ENCODE results near the gene SLC37A1.
"Not testable (repeated sequence)": the region's sequence is repeated elsewhere in the genome, so short reads cannot be mapped to it uniquely, and the experiment has no call there.

Gene SLC37A1

GRCh38 chr21:42469272-42469671 is 44.4 kb upstream of the SLC37A1 start:
- Histone ChIP-seq H2BK5ac (ENCODE audit: low read depth, low read length, poor library complexity, severe bottlenecking) (no peak overlapping the region), H3K23ac (ENCODE audit: low read length in 2 of 2) (no peak overlapping the region), H3K4me3 (ENCODE audit: insufficient read depth in 1 of 2, low read depth in 1 of 2, low read length in 2 of 2) (no peak overlapping the region), H2BK15ac (ENCODE audit: low read depth, poor library complexity, severe bottlenecking) (no peak overlapping the region), H3K4me1 (ENCODE audit: control insufficient read depth, insufficient read depth, low read depth, low read length) (peaks cover 22% of the 10 kb centered on the region), H3K36me3 (ENCODE audit: control insufficient read depth in 1 of 2, insufficient read depth in 2 of 2, low read depth in 1 of 2, low read length in 2 of 2) (peaks cover 0 to 2% of the 10 kb centered on the region in 2 experiments), H3K79me1 (replicated peaks; ENCODE audit: low read length, poor library complexity, severe bottlenecking) (no peaks in the 10 kb centered on the region), H2BK12ac (ENCODE audit: low read length in 2 of 2) (no peak overlapping the region), H3K4me2 (ENCODE audit: low read length, poor library complexity, severe bottlenecking) (no peak overlapping the region), H2BK120ac (ENCODE audit: low read depth, low read length) (no peak overlapping the region), H3K9ac (ENCODE audit: low read length) (no peak overlapping the region), H2AK5ac (ENCODE audit: low read length, severe bottlenecking) (no peak overlapping the region), H4K91ac (ENCODE audit: low read length) (no peak overlapping the region), H2AFZ (ENCODE audit: low read depth, low read length) (no peak overlapping the region), H4K8ac (ENCODE audit: low read length) (no peak overlapping the region), H3K27ac (ENCODE audit: low read length, poor library complexity, severe bottlenecking) (no peak overlapping the region), H3K14ac (ENCODE audit: low read length in 2 of 2) (no peak overlapping the region), H3K9me3 (ENCODE audit: control insufficient read depth, low read length) (no peaks in the 10 kb centered on the region), H3K18ac (ENCODE audit: low read depth in 1 of 2, low read length in 2 of 2) (no peak overlapping the region), H3K27me3 (ENCODE audit: control insufficient read depth in 1 of 2, insufficient read depth in 1 of 2, low read length in 2 of 2) (peaks cover 0 to 24% of the 10 kb centered on the region in 2 experiments), H3K4ac (ENCODE audit: low read depth in 1 of 2, low read length in 2 of 2) (no peak overlapping the region)
- WGBS = 73% methylated on average over 2 of the region's 2 CpGs
- DNase-seq = no peak

GRCh38 chr21:42469726-42470125 is 43.9 kb upstream of the SLC37A1 start:
- peaks cover 0 to 24% of the 10 kb centered on the region in 2 experiments for H3K27me3 ChIP-seq (ENCODE audit: control insufficient read depth in 1 of 2, insufficient read depth in 1 of 2, low read length in 2 of 2)
- H4K91ac ChIP-seq (ENCODE audit: low read length); H2BK12ac ChIP-seq (ENCODE audit: low read length in 2 of 2); H3K9me3 ChIP-seq (ENCODE audit: control insufficient read depth, low read length); H2BK120ac ChIP-seq (ENCODE audit: low read depth, low read length); H3K4me2 ChIP-seq (ENCODE audit: low read length, poor library complexity, severe bottlenecking); H2BK5ac ChIP-seq (ENCODE audit: low read depth, low read length, poor library complexity, severe bottlenecking); H2AK5ac ChIP-seq (ENCODE audit: low read length, severe bottlenecking); H3K79me1 ChIP-seq (replicated peaks; ENCODE audit: low read length, poor library complexity, severe bottlenecking); H3K4me3 ChIP-seq (ENCODE audit: insufficient read depth in 1 of 2, low read depth in 1 of 2, low read length in 2 of 2); H2AFZ ChIP-seq (ENCODE audit: low read depth, low read length); H3K4ac ChIP-seq (ENCODE audit: low read depth in 1 of 2, low read length in 2 of 2); H2BK15ac ChIP-seq (ENCODE audit: low read depth, poor library complexity, severe bottlenecking); DNase-seq; H4K8ac ChIP-seq (ENCODE audit: low read length); H3K18ac ChIP-seq (ENCODE audit: low read depth in 1 of 2, low read length in 2 of 2); H3K27ac ChIP-seq (ENCODE audit: low read length, poor library complexity, severe bottlenecking); H3K23ac ChIP-seq (ENCODE audit: low read length in 2 of 2); H3K9ac ChIP-seq (ENCODE audit: low read length); H3K14ac ChIP-seq (ENCODE audit: low read length in 2 of 2); H3K36me3 ChIP-seq (ENCODE audit: control insufficient read depth in 1 of 2, insufficient read depth in 2 of 2, low read depth in 1 of 2, low read length in 2 of 2): not testable (repeated sequence)
- peaks cover 23% of the 10 kb centered on the region for H3K4me1 ChIP-seq (ENCODE audit: control insufficient read depth, insufficient read depth, low read depth, low read length)
- 95% methylated on average over 4 of the region's 4 CpGs for WGBS

- H3K9ac ChIP-seq (ENCODE audit: low read length) = no peak overlapping the region
- no peaks in the 10 kb centered on the region for H3K79me1 ChIP-seq (replicated peaks; ENCODE audit: low read length, poor library complexity, severe bottlenecking)
- H2BK5ac ChIP-seq (ENCODE audit: low read depth, low read length, poor library complexity, severe bottlenecking) = no peak overlapping the region
- H4K8ac ChIP-seq (ENCODE audit: low read length) = no peak overlapping the region
- peaks cover 0 to 2% of the 10 kb centered on the region in 2 experiments for H3K36me3 ChIP-seq (ENCODE audit: control insufficient read depth in 1 of 2, insufficient read depth in 2 of 2, low read depth in 1 of 2, low read length in 2 of 2)
- 92% methylated on average over 9 of the region's 9 CpGs for WGBS
- no peak overlapping the region for H2AFZ ChIP-seq (ENCODE audit: low read depth, low read length)
- H3K4me2 ChIP-seq (ENCODE audit: low read length, poor library complexity, severe bottlenecking) = no peak overlapping the region
- no peak overlapping the region for H3K23ac ChIP-seq (ENCODE audit: low read length in 2 of 2)
- peaks cover 0 to 24% of the 10 kb centered on the region in 2 experiments for H3K27me3 ChIP-seq (ENCODE audit: control insufficient read depth in 1 of 2, insufficient read depth in 1 of 2, low read length in 2 of 2)
- H3K9me3 ChIP-seq (ENCODE audit: control insufficient read depth, low read length) = no peaks in the 10 kb centered on the region
- H4K91ac ChIP-seq (ENCODE audit: low read length) = no peak overlapping the region
- H2BK15ac ChIP-seq (ENCODE audit: low read depth, poor library complexity, severe bottlenecking) = no peak overlapping the region
- H2BK12ac ChIP-seq (ENCODE audit: low read length in 2 of 2) = no peak overlapping the region
- H2BK120ac ChIP-seq (ENCODE audit: low read depth, low read length) = no peak overlapping the region
- no peak overlapping the region for H3K18ac ChIP-seq (ENCODE audit: low read depth in 1 of 2, low read length in 2 of 2)
- H2AK5ac ChIP-seq (ENCODE audit: low read length, severe bottlenecking) = no peak overlapping the region
- no peak overlapping the region for H3K27ac ChIP-seq (ENCODE audit: low read length, poor library complexity, severe bottlenecking)
- H3K4me3 ChIP-seq (ENCODE audit: insufficient read depth in 1 of 2, low read depth in 1 of 2, low read length in 2 of 2) = no peak overlapping the region
- no peak for DNase-seq
- no peak overlapping the region for H3K14ac ChIP-seq (ENCODE audit: low read length in 2 of 2)
- peaks cover 28% of the 10 kb centered on the region for H3K4me1 ChIP-seq (ENCODE audit: control insufficient read depth, insufficient read depth, low read depth, low read length)
- H3K4ac ChIP-seq (ENCODE audit: low read depth in 1 of 2, low read length in 2 of 2) = no peak overlapping the region
Observed at GRCh38 chr21:42471206-42471605, 42.4 kb upstream of the SLC37A1 start.

- Histone ChIP-seq H3K14ac (ENCODE audit: low read length in 2 of 2) (no peak overlapping the region), H4K91ac (ENCODE audit: low read length) (no peak overlapping the region), H2BK15ac (ENCODE audit: low read depth, poor library complexity, severe bottlenecking) (no peak overlapping the region), H2BK5ac (ENCODE audit: low read depth, low read length, poor library complexity, severe bottlenecking) (no peak overlapping the region), H3K4me1 (ENCODE audit: control insufficient read depth, insufficient read depth, low read depth, low read length) (peaks cover 28% of the 10 kb centered on the region), H3K4me2 (ENCODE audit: low read length, poor library complexity, severe bottlenecking) (no peak overlapping the region), H4K8ac (ENCODE audit: low read length) (no peak overlapping the region), H2BK12ac (ENCODE audit: low read length in 2 of 2) (no peak overlapping the region), H3K27me3 (ENCODE audit: control insufficient read depth in 1 of 2, insufficient read depth in 1 of 2, low read length in 2 of 2) (peaks cover 0 to 24% of the 10 kb centered on the region in 2 experiments), H3K23ac (ENCODE audit: low read length in 2 of 2) (no peak overlapping the region), H2AFZ (ENCODE audit: low read depth, low read length) (no peak overlapping the region), H3K9ac (ENCODE audit: low read length) (no peak overlapping the region), H3K4me3 (ENCODE audit: insufficient read depth in 1 of 2, low read depth in 1 of 2, low read length in 2 of 2) (no peak overlapping the region), H3K18ac (ENCODE audit: low read depth in 1 of 2, low read length in 2 of 2) (no peak overlapping the region), H3K9me3 (ENCODE audit: control insufficient read depth, low read length) (no peaks in the 10 kb centered on the region), H3K27ac (ENCODE audit: low read length, poor library complexity, severe bottlenecking) (no peak overlapping the region), H2BK120ac (ENCODE audit: low read depth, low read length) (no peak overlapping the region), H2AK5ac (ENCODE audit: low read length, severe bottlenecking) (no peak overlapping the region), H3K4ac (ENCODE audit: low read depth in 1 of 2, low read length in 2 of 2) (no peak overlapping the region), H3K36me3 (ENCODE audit: control insufficient read depth in 1 of 2, insufficient read depth in 2 of 2, low read depth in 1 of 2, low read length in 2 of 2) (peaks cover 0 to 2% of the 10 kb centered on the region in 2 experiments), H3K79me1 (replicated peaks; ENCODE audit: low read length, poor library complexity, severe bottlenecking) (no peaks in the 10 kb centered on the region)
- 83% methylated on average over 7 of the region's 13 CpGs for WGBS
- DNase-seq = no peak
Observed at GRCh38 chr21:42471716-42472330, 41.8 kb upstream of the SLC37A1 start.
